CD4-positive, alpha-beta T cell (primary cell): ENCODE results near the gene MAGI1. TPM values are rescaled to one million over a fixed set of nuclear protein-coding genes. Genes with fewer than 3 reads are reported as not detected.
"Not testable (repeated sequence)": the region's sequence is repeated elsewhere in the genome, so short reads cannot be mapped to it uniquely, and the experiment has no call there.

Experiments
- ATAC-seq: fragments of 200-7000 bp; cut with Tn5 transposase; one replicate; pipeline ENCODE4 v1.10.0; 2022; ENCODE audit warnings: mild to moderate bottlenecking; ENCODE audit not compliant: poor library complexity
- CTCF ChIA-PET: fragments of 350-600 bp; sonication (Branson Sonifier 250); formaldehyde crosslinking; loops from one replicate; lab custom pipeline; 2021; ENCODE audit warnings: antibody characterized with exemption, inconsistent platforms; lab: Charles Lee
- POLR2A ChIA-PET: fragments of 350-600 bp; sonication (Branson Sonifier 250); formaldehyde crosslinking; loops from one replicate; lab custom pipeline; 2021; ENCODE audit warnings: antibody characterized with exemption, inconsistent platforms; lab: Charles Lee
- DNase-seq, 14 experiments: peaks; one replicate each; pipeline ENCODE4 v3.0.0-alpha.2; 2013 to 2020; ENCODE audit warnings: mixed read lengths in 2 of 14
- H3K27ac ChIP-seq, 2 donors: one replicate each; pipeline versions ENCODE4 v1.5.1 to v1.7.0; 2013; ENCODE audit warnings: low read length in 2 of 2, low read depth in 1 of 2, mild to moderate bottlenecking in 1 of 2
- H3K27me3 ChIP-seq, 2 experiments: 1 replicate in 1 of 2; 2 replicates in 1 of 2; pipeline versions ENCODE4 v1.6.1 to v1.7.0; 2013; ENCODE audit warnings: low read length in 2 of 2, control low read depth in 1 of 2, mild to moderate bottlenecking in 1 of 2, moderate library complexity in 1 of 2; ENCODE audit not compliant: insufficient read depth in 2 of 2, control insufficient read depth in 1 of 2
- H3K36me3 ChIP-seq: one replicate; pipeline ENCODE4 v1.6.1; 2013; ENCODE audit warnings: low read length, control low read depth; ENCODE audit not compliant: insufficient read depth
- H3K4me1 ChIP-seq: one replicate; pipeline ENCODE4 v1.6.1; 2013; ENCODE audit warnings: low read length, control low read depth; ENCODE audit not compliant: insufficient read depth
- H3K4me3 ChIP-seq: one replicate; pipeline ENCODE4 v1.5.1; 2013; ENCODE audit warnings: mild to moderate bottlenecking, low read length, moderate library complexity
- H3K9me3 ChIP-seq, 2 experiments: 1 replicate in 1 of 2; 2 replicates in 1 of 2; pipeline versions ENCODE4 v1.6.1 to v1.7.0; 2013; ENCODE audit warnings: low read length in 2 of 2, mild to moderate bottlenecking in 2 of 2, control low read depth in 1 of 2, moderate library complexity in 1 of 2; ENCODE audit not compliant: control insufficient read depth in 1 of 2, insufficient read depth in 1 of 2
- H3K27ac Mint-ChIP-seq: one replicate; pipeline ENCODE4 v1.8.0; 2020; ENCODE audit warnings: mixed read lengths
- H3K27me3 Mint-ChIP-seq: one replicate; pipeline ENCODE4 v1.8.0; 2021; ENCODE audit warnings: mixed read lengths
- H3K36me3 Mint-ChIP-seq: one replicate; pipeline ENCODE4 v1.8.0; 2021; ENCODE audit warnings: low read depth, mixed read lengths
- H3K4me1 Mint-ChIP-seq: one replicate; pipeline ENCODE4 v1.8.0; 2021; ENCODE audit warnings: low read depth, mixed read lengths
- H3K4me3 Mint-ChIP-seq: one replicate; pipeline ENCODE4 v1.8.0; 2020; ENCODE audit warnings: mild to moderate bottlenecking, mixed read lengths
- H3K9me3 Mint-ChIP-seq: one replicate; pipeline ENCODE4 v1.8.0; 2020; ENCODE audit warnings: mixed read lengths
- intact Hi-C, 2 experiments: fragments of 100-400 bp; cut with DNase I in 1 of 2; cut with micrococcal nuclease in 1 of 2; formaldehyde crosslinking; loops; one replicate each; pipeline versions ENCODE4 v1.15.1 to v1.9.0; 2023 to 2025; cut with DNase I, micrococcal nuclease
- total RNA-seq, 174 experiments: library from RNA in 2 of 174; stranded (reverse) in 2 of 174; gene quantifications; one replicate each; pipeline ENCODE4 v1.2.3 and lab custom pipeline; 2021 to 2026
- TF ChIP-seq, protein P1 (sequence below): fragments of 200-600 bp; IDR thresholded peaks from one replicate; pipeline ENCODE4 v1.8.0; 2022; ENCODE audit warnings: antibody characterized with exemption, mild to moderate bottlenecking

MAGI1 gene
- total RNA-seq, 2 experiments from 2014 or later, result not detected

DNA sequence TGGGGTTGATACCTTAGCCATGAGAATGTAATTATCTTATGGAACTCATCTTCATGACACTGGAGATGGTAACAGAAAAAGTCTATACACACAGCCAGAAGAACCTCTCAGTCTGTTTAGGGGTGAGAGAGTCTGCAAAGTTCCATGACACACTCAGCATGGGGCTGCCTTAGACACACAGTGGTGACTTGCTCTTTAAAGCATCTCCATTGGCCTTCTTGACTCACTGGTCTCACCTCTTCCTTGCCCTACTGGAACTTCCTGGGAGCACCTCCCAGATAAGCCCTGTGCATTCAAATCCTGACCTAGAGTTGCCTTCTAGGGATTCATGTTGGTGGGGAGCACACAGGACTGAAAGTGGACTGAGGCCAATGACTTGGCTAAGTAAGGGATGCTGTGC lies 9.3 kb downstream of the MAGI1 start:
- no peak for DNase-seq
- no peak overlapping the region for H3K27ac Mint-ChIP-seq
- peaks cover 14% of the 10 kb centered on the region for H3K27me3 Mint-ChIP-seq
- no peak overlapping the region for H3K4me3 Mint-ChIP-seq
- Histone ChIP-seq H3K4me3 (no peak overlapping the region), H3K27me3 (no peaks in the 10 kb centered on the region), H3K9me3 (peaks cover 0 to 6% of the 10 kb centered on the region in 2 experiments), H3K4me1 (no peaks in the 10 kb centered on the region), H3K36me3 (no peaks in the 10 kb centered on the region), H3K27ac (no peak overlapping the region)
- no peak for ATAC-seq
- CTCF ChIA-PET, result no interaction called here
- H3K4me1 Mint-ChIP-seq, result no peaks in the 10 kb centered on the region
- peaks cover 3% of the 10 kb centered on the region for H3K9me3 Mint-ChIP-seq
- POLR2A ChIA-PET, result no interaction called here
- H3K36me3 Mint-ChIP-seq, result no peaks in the 10 kb centered on the region
- intact Hi-C loops, result no loop called here
- TF ChIP-seq, protein P1, sequence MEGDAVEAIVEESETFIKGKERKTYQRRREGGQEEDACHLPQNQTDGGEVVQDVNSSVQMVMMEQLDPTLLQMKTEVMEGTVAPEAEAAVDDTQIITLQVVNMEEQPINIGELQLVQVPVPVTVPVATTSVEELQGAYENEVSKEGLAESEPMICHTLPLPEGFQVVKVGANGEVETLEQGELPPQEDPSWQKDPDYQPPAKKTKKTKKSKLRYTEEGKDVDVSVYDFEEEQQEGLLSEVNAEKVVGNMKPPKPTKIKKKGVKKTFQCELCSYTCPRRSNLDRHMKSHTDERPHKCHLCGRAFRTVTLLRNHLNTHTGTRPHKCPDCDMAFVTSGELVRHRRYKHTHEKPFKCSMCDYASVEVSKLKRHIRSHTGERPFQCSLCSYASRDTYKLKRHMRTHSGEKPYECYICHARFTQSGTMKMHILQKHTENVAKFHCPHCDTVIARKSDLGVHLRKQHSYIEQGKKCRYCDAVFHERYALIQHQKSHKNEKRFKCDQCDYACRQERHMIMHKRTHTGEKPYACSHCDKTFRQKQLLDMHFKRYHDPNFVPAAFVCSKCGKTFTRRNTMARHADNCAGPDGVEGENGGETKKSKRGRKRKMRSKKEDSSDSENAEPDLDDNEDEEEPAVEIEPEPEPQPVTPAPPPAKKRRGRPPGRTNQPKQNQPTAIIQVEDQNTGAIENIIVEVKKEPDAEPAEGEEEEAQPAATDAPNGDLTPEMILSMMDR, result no peak

DNA sequence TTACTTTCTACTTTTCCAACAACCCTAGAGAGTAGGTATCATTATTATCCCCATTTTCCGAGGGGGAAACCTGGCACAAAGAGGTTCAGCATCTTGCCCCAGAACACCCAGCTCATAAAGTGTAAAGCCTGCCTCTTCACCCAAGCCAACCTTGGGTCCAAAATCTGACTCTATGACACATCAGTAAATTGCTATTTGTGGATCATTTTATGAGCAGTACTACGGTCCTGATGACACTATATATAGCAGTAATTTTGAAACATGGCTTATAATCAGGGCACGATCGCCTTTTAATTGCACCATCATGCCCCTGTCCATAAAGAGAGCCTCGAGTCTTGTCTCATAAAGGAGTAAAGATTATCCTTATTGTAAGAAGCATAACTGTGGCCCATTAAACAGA lies 9.7 kb downstream of the MAGI1 start:
- intact Hi-C loops, result no loop called here
- Histone ChIP-seq H3K27me3 (no peaks in the 10 kb centered on the region), H3K4me3 (no peak overlapping the region), H3K27ac (no peak overlapping the region), H3K9me3 (peaks cover 0 to 6% of the 10 kb centered on the region in 2 experiments), H3K36me3 (no peaks in the 10 kb centered on the region), H3K4me1 (no peaks in the 10 kb centered on the region)
- Mint-ChIP-seq H3K4me3 (no peak overlapping the region), H3K27me3 (peaks cover 11% of the 10 kb centered on the region), H3K4me1 (no peaks in the 10 kb centered on the region), H3K9me3 (peaks cover 3% of the 10 kb centered on the region), H3K36me3 (no peaks in the 10 kb centered on the region), H3K27ac (no peak overlapping the region)
- no peak for ATAC-seq
- TF ChIP-seq, protein P1, result no peak
- POLR2A ChIA-PET, result no interaction called here
- CTCF ChIA-PET, result no interaction called here
- DNase-seq, result no peak

DNA sequence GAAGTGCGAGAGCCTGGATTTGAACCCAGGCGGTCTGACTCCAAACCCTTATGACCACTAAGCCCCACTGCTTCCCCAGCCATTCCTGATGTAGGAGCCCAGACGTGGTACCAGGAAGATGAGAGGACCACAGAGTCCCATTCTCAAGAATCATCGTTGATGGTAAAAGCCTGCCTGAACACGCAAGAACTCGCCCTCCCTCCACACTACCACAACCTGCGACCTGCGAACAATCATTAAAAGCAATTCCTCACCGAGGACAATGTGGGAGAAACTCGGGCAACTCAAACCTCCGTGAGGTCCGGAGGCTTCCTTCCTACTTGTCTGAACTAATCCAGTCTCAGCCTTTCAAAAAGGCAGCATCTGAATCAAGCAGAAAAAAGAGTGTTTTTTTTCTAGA lies 10.3 kb downstream of the MAGI1 start:
- Mint-ChIP-seq H3K27ac (no peak overlapping the region), H3K4me3 (no peak overlapping the region), H3K27me3 (peaks cover 10% of the 10 kb centered on the region), H3K9me3 (peaks cover 3% of the 10 kb centered on the region), H3K4me1 (no peaks in the 10 kb centered on the region), H3K36me3 (no peaks in the 10 kb centered on the region)
- TF ChIP-seq, protein P1, result no peak
- no peaks in the 10 kb centered on the region for H3K36me3 ChIP-seq
- intact Hi-C loops, result no loop called here
- no peak overlapping the region for H3K4me3 ChIP-seq
- ChIA-PET POLR2A (no interaction called here), CTCF (no interaction called here)
- ATAC-seq (no peak), DNase-seq (no peak)
- H3K27ac ChIP-seq, result no peak overlapping the region
- H3K4me1 ChIP-seq, result no peaks in the 10 kb centered on the region
- no peaks in the 10 kb centered on the region for H3K27me3 ChIP-seq
- H3K9me3 ChIP-seq, result peaks cover 0 to 6% of the 10 kb centered on the region in 2 experiments

DNA sequence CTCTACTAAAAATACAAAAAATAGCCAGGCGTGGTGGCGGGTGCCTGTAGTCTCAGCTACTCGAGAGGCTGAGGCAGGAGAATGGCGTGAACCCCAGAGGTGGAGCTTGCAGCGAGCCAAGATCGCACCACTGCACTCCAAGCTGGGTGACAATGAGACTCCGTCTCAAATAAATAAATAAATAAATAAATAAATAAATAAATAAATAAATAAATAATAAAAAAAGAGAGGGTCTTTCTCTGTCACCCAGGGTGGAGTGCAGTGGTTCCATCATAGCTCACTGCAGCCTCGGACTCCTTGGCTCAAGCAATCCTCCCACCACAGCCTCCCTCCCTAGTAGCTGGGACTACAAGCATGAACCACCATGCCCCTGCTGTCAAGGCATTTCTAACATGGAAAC lies 11.6 kb downstream of the MAGI1 start:
- H3K9me3 Mint-ChIP-seq, POLR2A ChIA-PET, H3K4me1 Mint-ChIP-seq, H3K36me3 Mint-ChIP-seq, H3K4me3 ChIP-seq, CTCF ChIA-PET, H3K9me3 ChIP-seq, ATAC-seq, H3K4me1 ChIP-seq, intact Hi-C loops, H3K27ac ChIP-seq, H3K27ac Mint-ChIP-seq, H3K4me3 Mint-ChIP-seq, DNase-seq, H3K27me3 Mint-ChIP-seq, H3K36me3 ChIP-seq, H3K27me3 ChIP-seq: not testable (repeated sequence)
